SK-N-SH treated with all-trans-retinoic acid at 6 μM for 48 hours (cell line): ENCODE results near the gene DOCK11.

Experiments used
- OSR1 ChIP-seq: fragments of 250-450 bp; sonication (Bioruptor Pico); IDR thresholded peaks from 2 replicates; pipeline ENCODE4 v1.8.0; 2022; ENCODE audit warnings: moderate library complexity, mild to moderate bottlenecking, inconsistent platforms
- PATZ1 ChIP-seq: fragments of 250-450 bp; sonication (Bioruptor Pico); IDR thresholded peaks from 2 replicates; pipeline ENCODE4 v1.8.0; 2020; ENCODE audit warnings: mild to moderate bottlenecking, moderate library complexity, borderline replicate concordance
- TOX ChIP-seq: fragments of 250-450 bp; sonication (Bioruptor Pico); IDR thresholded peaks from 2 replicates; pipeline ENCODE4 v1.8.0; 2021; ENCODE audit warnings: mild to moderate bottlenecking, moderate library complexity, borderline replicate concordance

DNA sequence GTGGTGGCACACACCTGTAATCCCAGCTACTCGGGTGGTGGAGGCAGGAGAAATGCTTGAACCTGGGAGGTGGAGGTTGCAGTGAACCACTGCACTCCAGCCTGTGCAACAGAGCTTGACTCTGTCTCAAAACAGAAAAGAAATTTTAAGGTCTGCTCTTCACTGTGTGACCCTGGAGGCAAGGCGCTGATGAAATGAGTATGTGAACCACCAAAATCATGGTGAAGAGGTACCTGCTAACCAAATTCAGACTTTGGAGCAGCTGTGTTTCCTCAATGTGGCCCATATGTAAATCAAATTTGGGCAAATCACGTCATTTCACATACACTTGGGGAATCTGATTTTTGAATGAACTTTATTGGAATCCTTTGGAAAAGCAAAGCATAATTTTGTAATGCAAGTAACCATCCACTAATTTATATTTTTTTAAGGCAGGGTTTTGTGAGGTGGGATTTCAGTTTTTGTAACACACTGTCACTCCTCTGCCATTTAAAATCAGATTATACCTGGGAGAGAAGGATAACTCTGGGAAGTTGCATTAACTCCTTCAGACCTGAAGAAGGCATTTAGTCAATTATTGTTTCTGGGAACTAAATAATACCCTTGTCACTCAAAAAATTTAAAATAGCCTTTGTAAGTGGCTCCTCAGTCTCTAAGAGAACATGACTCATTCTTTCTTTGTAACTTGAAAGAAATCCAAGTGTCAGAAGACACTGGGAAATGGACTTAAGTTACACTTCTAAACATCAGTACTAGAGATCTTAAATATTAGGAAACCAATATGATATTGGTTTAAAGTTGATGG lies 24.0 kb downstream of the DOCK11 start:
- no peak for TF ChIP-seq PATZ1 (CRISPR knock-in tag)
- no peak for TF ChIP-seq OSR1 (CRISPR knock-in tag)
- TF ChIP-seq TOX (CRISPR knock-in tag) = no peak
